H1 (cell line): ENCODE measurements around the gene HENMT1. TPM values are rescaled to one million over a fixed set of nuclear protein-coding genes. Genes with fewer than 3 reads are reported as not detected.

Experiments used
- CTCF ChIA-PET: fragments of 300-600 bp; sonication (Branson Sonifier 250); formaldehyde crosslinking; loops from one replicate; lab custom pipeline; 2021; ENCODE audit not compliant: partially characterized antibody; lab: Charles Lee
- POLR2A ChIA-PET: fragments of 300-600 bp; sonication (Branson Sonifier 250); formaldehyde crosslinking; loops from one replicate; lab custom pipeline; 2021; ENCODE audit warnings: inconsistent platforms; ENCODE audit not compliant: partially characterized antibody; lab: Charles Lee
- DNase-seq, 2 experiments: peaks; one replicate each; pipeline versions ENCODE4 v3.0.0 to v3.0.0-alpha.2; 2010 to 2022; ENCODE audit warnings: low spot score in 2 of 2, low read depth in 1 of 2, mixed read lengths in 1 of 2
- FAIRE-seq: peaks from 2 replicates; lab custom pipeline; 2011; peaks lifted over from hg19 to GRCh38; lab: Jason Lieb, UNC
- H2AFZ ChIP-seq: 2 replicates; pipeline ENCODE4 v1.8.1; 2012; ENCODE audit warnings: low read length, inconsistent platforms
- H2AK5ac ChIP-seq: 2 replicates; pipeline ENCODE4 v1.6.1; 2013; ENCODE audit warnings: low read depth, low read length
- H2BK120ac ChIP-seq: replicated peaks from 2 replicates; pipeline ENCODE3; 2013; ENCODE audit warnings: low read depth, low read length, inconsistent platforms
- H2BK12ac ChIP-seq: 2 replicates; pipeline ENCODE4 v1.6.1; 2013; ENCODE audit warnings: low read depth, low read length
- H2BK15ac ChIP-seq: 2 replicates; pipeline ENCODE4 v1.6.1; 2013; ENCODE audit warnings: low read length
- H2BK20ac ChIP-seq: 2 replicates; pipeline ENCODE4 v1.6.1; 2013; ENCODE audit warnings: low read length
- H2BK5ac ChIP-seq: 2 replicates; pipeline ENCODE4 v1.6.1; 2013; ENCODE audit warnings: low read depth, low read length
- H3K14ac ChIP-seq: 2 replicates; pipeline ENCODE4 v1.6.1; 2013; ENCODE audit warnings: inconsistent platforms; ENCODE audit not compliant: insufficient read length
- H3K18ac ChIP-seq: 2 replicates; pipeline ENCODE4 v1.6.1; 2013; ENCODE audit warnings: low read length; ENCODE audit errors: extremely low read depth
- H3K23ac ChIP-seq: 2 replicates; pipeline ENCODE4 v1.6.1; 2013; ENCODE audit warnings: inconsistent platforms; ENCODE audit not compliant: insufficient read length
- H3K23me2 ChIP-seq: 2 replicates; pipeline ENCODE4 v1.6.1; 2013; ENCODE audit warnings: low read depth, low read length
- H3K27ac ChIP-seq: 2 replicates; pipeline ENCODE4 v1.6.1; 2011; ENCODE audit warnings: low read depth, low read length, inconsistent platforms
- H3K27me3 ChIP-seq, 4 experiments: replicated peaks in 1 of 4; 1 replicate in 1 of 4; 2 replicates in 3 of 4; pipeline versions ENCODE4 v1.6.1 to v1.8.1; 2011 to 2013; ENCODE audit warnings: low read length in 3 of 4, mild to moderate bottlenecking in 3 of 4, inconsistent platforms in 2 of 4, mixed read lengths in 2 of 4, moderate library complexity in 1 of 4; ENCODE audit not compliant: control insufficient read depth in 3 of 4, insufficient read depth in 3 of 4; ENCODE audit errors: extremely low read depth in 1 of 4
- H3K36me3 ChIP-seq, 4 experiments: 2 replicates each; pipeline versions ENCODE4 v1.6.1 to v1.8.1; 2011 to 2013; ENCODE audit warnings: mild to moderate bottlenecking in 4 of 4, low read length in 3 of 4, moderate library complexity in 2 of 4, control low read depth in 1 of 4, inconsistent platforms in 1 of 4; ENCODE audit not compliant: insufficient read depth in 4 of 4, control insufficient read depth in 2 of 4
- H3K4ac ChIP-seq: replicated peaks from 2 replicates; pipeline ENCODE3; 2013; ENCODE audit warnings: low read length, low read depth, mixed read lengths, inconsistent platforms; ENCODE audit not compliant: insufficient read length
- H3K4me1 ChIP-seq, 4 experiments: replicated peaks in 1 of 4; 1 replicate in 1 of 4; 2 replicates in 3 of 4; pipeline versions ENCODE4 v1.6.1 to v1.8.1; 2011 to 2013; ENCODE audit warnings: low read length in 3 of 4, inconsistent platforms in 2 of 4, mixed read lengths in 1 of 4; ENCODE audit not compliant: insufficient read depth in 4 of 4, control insufficient read depth in 3 of 4
- H3K4me2 ChIP-seq, 2 experiments: 2 replicates each; pipeline versions ENCODE4 v1.6.1 to v1.8.1; 2011 to 2013; ENCODE audit warnings: low read depth in 2 of 2, low read length in 2 of 2, control low read depth in 1 of 2, inconsistent platforms in 1 of 2, mild to moderate bottlenecking in 1 of 2; ENCODE audit not compliant: insufficient read depth in 1 of 2
- H3K4me3 ChIP-seq, 4 experiments: fragments of 200-600, 300-600 bp in 1 of 4; sonication (generic), shearing (Covaris generic), sonication (Bioruptor Twin) in 1 of 4; 2 replicates each; pipeline versions ENCODE4 v1.5.1 to v1.8.1; 2011 to 2016; ENCODE audit warnings: low read length in 4 of 4, low read depth in 3 of 4, control low read depth in 2 of 4, inconsistent platforms in 2 of 4, mild to moderate bottlenecking in 2 of 4, mixed read lengths in 1 of 4, moderate library complexity in 1 of 4; ENCODE audit not compliant: insufficient read depth in 2 of 4; ENCODE audit errors: extremely low read depth in 1 of 4
- H3K56ac ChIP-seq: replicated peaks from 2 replicates; pipeline ENCODE3; 2013; ENCODE audit warnings: low read depth, mild to moderate bottlenecking, mixed read lengths, low read length, inconsistent platforms; ENCODE audit not compliant: insufficient read length
- H3K79me1 ChIP-seq: 2 replicates; pipeline ENCODE4 v1.6.1; 2013; ENCODE audit warnings: low read depth, low read length, control low read depth
- H3K79me2 ChIP-seq, 2 experiments: 2 replicates each; pipeline versions ENCODE4 v1.6.1 to v1.8.1; 2012 to 2013; ENCODE audit warnings: low read length in 2 of 2, mild to moderate bottlenecking in 2 of 2, inconsistent platforms in 1 of 2; ENCODE audit not compliant: insufficient read depth in 2 of 2, control insufficient read depth in 1 of 2
- H3K9ac ChIP-seq, 4 experiments: replicated peaks in 1 of 4; 1 replicate in 1 of 4; 2 replicates in 3 of 4; pipeline versions ENCODE4 v1.6.1 to v1.8.1; 2011 to 2013; ENCODE audit warnings: low read depth in 3 of 4, low read length in 3 of 4, control low read depth in 2 of 4, mild to moderate bottlenecking in 2 of 4, moderate library complexity in 2 of 4, inconsistent platforms in 1 of 4; ENCODE audit errors: extremely low read depth in 1 of 4
- H3K9me3 ChIP-seq, 2 experiments: 2 replicates each; pipeline versions ENCODE4 v1.6.1 to v1.8.1; 2012 to 2013; ENCODE audit warnings: mild to moderate bottlenecking in 2 of 2, moderate library complexity in 2 of 2, control low read depth in 1 of 2, inconsistent platforms in 1 of 2, low read depth in 1 of 2, low read length in 1 of 2, mixed read lengths in 1 of 2; ENCODE audit not compliant: insufficient read depth in 2 of 2
- H4K20me1 ChIP-seq, 2 experiments: replicated peaks in 1 of 2; 2 replicates each; pipeline versions ENCODE3 to v1.8.1; 2011 to 2013; ENCODE audit warnings: inconsistent platforms in 2 of 2, low read length in 2 of 2, mild to moderate bottlenecking in 1 of 2; ENCODE audit not compliant: insufficient read depth in 2 of 2, control insufficient read depth in 1 of 2
- H4K5ac ChIP-seq: 2 replicates; pipeline ENCODE4 v1.6.1; 2013; ENCODE audit warnings: low read length, low read depth, mixed read lengths, inconsistent platforms; ENCODE audit not compliant: insufficient read length
- H4K8ac ChIP-seq: 2 replicates; pipeline ENCODE4 v1.8.0; 2013; ENCODE audit warnings: mild to moderate bottlenecking, moderate library complexity, low read length, inconsistent platforms; ENCODE audit not compliant: insufficient read depth; ENCODE audit errors: extremely low read depth
- H4K91ac ChIP-seq: replicated peaks from 2 replicates; pipeline ENCODE3; 2013; ENCODE audit warnings: low read length, mixed read lengths, inconsistent platforms; ENCODE audit not compliant: insufficient read length
- CBX5 ChIP-seq: fragments of 300-800, 300-1000 bp; sonication (generic); IDR thresholded peaks from 2 replicates; pipeline ENCODE4 v1.7.1; 2016; ENCODE audit warnings: antibody characterized with exemption, low read length, low read depth
- CBX8 ChIP-seq: fragments of 300-800, 300-1000 bp; sonication (generic); IDR thresholded peaks from 2 replicates; pipeline ENCODE4 v1.7.1; 2016; ENCODE audit warnings: low read depth, low read length, borderline replicate concordance
- CHD2 ChIP-seq: IDR thresholded peaks from 2 replicates; pipeline ENCODE4 v1.6.1; 2012; ENCODE audit warnings: low read length, improper control_type of control experiment
- EP300 ChIP-seq, 2 experiments: IDR thresholded peaks; 1 replicate in 1 of 2; 2 replicates in 1 of 2; pipeline ENCODE4 v1.6.1; 2011 to 2012; ENCODE audit warnings: low read depth in 2 of 2, low read length in 2 of 2, mild to moderate bottlenecking in 2 of 2, borderline replicate concordance in 1 of 2, inconsistent platforms in 1 of 2, moderate library complexity in 1 of 2
- GTF2F1 ChIP-seq: IDR thresholded peaks from 2 replicates; pipeline ENCODE4 v1.6.1; 2012; ENCODE audit warnings: low read depth, low read length, improper control_type of control experiment, borderline replicate concordance
- MAFK ChIP-seq: IDR thresholded peaks from 2 replicates; pipeline ENCODE4 v1.6.1; 2012; ENCODE audit warnings: low read depth, mild to moderate bottlenecking, improper control_type of control experiment, low read length
- MAX ChIP-seq: IDR thresholded peaks from 2 replicates; pipeline ENCODE4 v1.6.1; 2012; ENCODE audit warnings: inconsistent platforms
- NRF1 ChIP-seq: IDR thresholded peaks from 2 replicates; pipeline ENCODE4 v1.6.1; 2011; ENCODE audit warnings: mild to moderate bottlenecking, low read depth, low read length, improper control_type of control experiment
- POLR2A ChIP-seq, 2 experiments: IDR thresholded peaks; 1 replicate in 1 of 2; 2 replicates in 1 of 2; pipeline ENCODE4 v1.6.1; 2011; ENCODE audit warnings: low read depth in 2 of 2, low read length in 2 of 2, mild to moderate bottlenecking in 2 of 2; ENCODE audit errors: control extremely low read depth in 1 of 2
- POU5F1 ChIP-seq: IDR thresholded peaks from 2 replicates; pipeline ENCODE4 v1.6.1; 2011; ENCODE audit warnings: low read depth, mild to moderate bottlenecking, low read length, moderate library complexity
- SP1 ChIP-seq: IDR thresholded peaks from 2 replicates; pipeline ENCODE4 v1.6.1; 2011; ENCODE audit warnings: low read depth, low read length
- SP2 ChIP-seq: IDR thresholded peaks from 2 replicates; pipeline ENCODE4 v1.6.1; 2012; ENCODE audit warnings: mild to moderate bottlenecking, low read length, inconsistent platforms
- TCF12 ChIP-seq: IDR thresholded peaks from 2 replicates; pipeline ENCODE4 v1.6.1; 2011; ENCODE audit warnings: low read depth, mild to moderate bottlenecking, low read length
- YY1 ChIP-seq: IDR thresholded peaks from 2 replicates; pipeline ENCODE4 v1.6.1; 2011; ENCODE audit warnings: low read depth, mild to moderate bottlenecking, low read length
- WGBS, 2 experiments: shearing (Covaris generic) in 1 of 2; methylation state at CpG; one replicate each; pipeline versions ENCODE4 v1.1.6 to v1.1.7; 2013 to 2015; ENCODE audit warnings: low lambda C conversion rate in 2 of 2, mixed read lengths in 2 of 2, inconsistent platforms in 1 of 2, low coverage in 1 of 2, missing lambda C conversion rate in 1 of 2; ENCODE audit not compliant: insufficient replicate concordance in 2 of 2, insufficient coverage in 1 of 2, insufficient read length in 1 of 2; ENCODE audit errors: extremely low coverage in 1 of 2, missing lambda C conversion rate in 1 of 2; 5-methylcytosine and 5-hydroxymethylcytosine counted together
- polyA plus RNA-seq, 7 experiments: library from polyadenylated mRNA; depleted of rRNA in 3 of 7; stranded (reverse) in 5 of 7; unstranded in 2 of 7; fragments of >200 nt in 5 of 7; fragments of 200-250 nt in 2 of 7; gene quantifications; 1 replicate in 5 of 7; 2 replicates in 1 of 7; 4 replicates in 1 of 7; pipeline versions ENCODE4 v1.2.1 to v1.2.3, GENCODE V29; 2011 to 2013; ENCODE audit warnings: missing spikeins in 2 of 7, mixed read lengths in 2 of 7
- total RNA-seq: library from RNA; stranded (reverse); fragmentation: NEBNext Ultra II Directional; extraction: Animal tissue kit (Norgen Biotek cat#: 25700); gene quantifications from 2 replicates; pipeline ENCODE4 v1.2.1, GENCODE V29; 2021

HENMT1 gene
- total and polyA plus RNA-seq, 2 of the 8 experiments (the other 6 are each of a cell fraction or from before 2014, with no cell fraction given) = 2.9 to 5.6 TPM

- Histone ChIP-seq H3K4me3 (no peak overlapping the region), H4K20me1 (no peaks in the 10 kb centered on the region), H3K9ac (no peak overlapping the region), H3K23ac (no peak overlapping the region), H3K4ac (no peak overlapping the region), H2BK15ac (no peak overlapping the region), H3K27me3 (no peaks in the 10 kb centered on the region), H3K9me3 (no peaks in the 10 kb centered on the region), H2BK20ac (no peak overlapping the region), H2AK5ac (no peak overlapping the region), H2BK120ac (no peak overlapping the region), H2BK12ac (no peak overlapping the region), H3K79me1 (no peaks in the 10 kb centered on the region), H3K36me3 (peaks cover 0 to 4% (median 0%) of the 10 kb centered on the region in 4 experiments; a peak in 6 of 8 replicates), H4K91ac (no peak overlapping the region), H3K23me2 (no peaks in the 10 kb centered on the region), H4K5ac (no peak overlapping the region), H2BK5ac (no peak overlapping the region), H3K4me2 (no peak overlapping the region), H2AFZ (no peak overlapping the region), H3K27ac (no peak overlapping the region), H4K8ac (no peak overlapping the region), H3K18ac (no peak overlapping the region), H3K79me2 (no peaks in the 10 kb centered on the region), H3K56ac (no peak overlapping the region), H3K14ac (no peak overlapping the region), H3K4me1 (no peaks in the 10 kb centered on the region)
- FAIRE-seq = no peak
- ChIA-PET CTCF (interaction anchor here (1.5 kb wide), 1 partner anchor 9 kb away, joined by 4 read pairs; no protein-coding TSS in a partner anchor), POLR2A (no interaction called here)
- 87% methylated on average over 3 of the region's 3 CpGs; no CpG with 5 or more reads in 1 of the 2 experiments for WGBS, 2 experiments
- no peak for TF ChIP-seq POLR2A (IDR thresholded peaks at IDR 0.05; ENCODE audit: control extremely low read depth in 1 of 2, low read depth in 2 of 2, low read length in 2 of 2)
- TF ChIP-seq CHD2 = no peak
- no peak for TF ChIP-seq POU5F1
- TF ChIP-seq NRF1 = no peak
- TF ChIP-seq YY1 = no peak
- TF ChIP-seq EP300 (IDR thresholded peaks at IDR 0.05; ENCODE audit: borderline replicate concordance in 1 of 2, low read depth in 2 of 2, low read length in 2 of 2) = no peak
- TF ChIP-seq SP1 = no peak
- no peak for TF ChIP-seq MAX
- TF ChIP-seq CBX8 = no peak
- no peak for TF ChIP-seq CBX5
- no peak for TF ChIP-seq SP2
- no peak for TF ChIP-seq TCF12
- no peak for TF ChIP-seq MAFK
- no peak for TF ChIP-seq GTF2F1
- DNase-seq = no peak
These were observed 26.4 kb downstream of the HENMT1 start for GRCh38 chr1:108634521-108634920.
